Measurements from ENCODE around the gene TCF19.

Gene TCF19

GRCh38 chr6:31142361-31142761 is 16.0 kb upstream of the TCF19 start:
- no peak for TF ChIP-seq CTCF (IDR thresholded peaks at IDR 0.05; ENCODE audit: insufficient read depth, low read depth, low read length, missing control alignments)
- no peak for DNase-seq (ENCODE audit: low read depth)
- H3K4me3 ChIP-seq (ENCODE audit: low read length): no peak overlapping the region

- DNase-seq (ENCODE audit: low read depth): peak; percentile 47
- H3K4me3 ChIP-seq (ENCODE audit: low read length): no peak overlapping the region
- no peak for TF ChIP-seq CTCF (IDR thresholded peaks at IDR 0.05; ENCODE audit: insufficient read depth, low read depth, low read length, missing control alignments)
Observed at GRCh38 chr6:31143148-31143547, 15.2 kb upstream of the TCF19 start.

- no peak overlapping the region for H3K4me3 ChIP-seq (ENCODE audit: low read length)
- TF ChIP-seq CTCF (IDR thresholded peaks at IDR 0.05; ENCODE audit: insufficient read depth, low read depth, low read length, missing control alignments): no peak
Observed at GRCh38 chr6:31144296-31144969, 14.0 kb upstream of the TCF19 start.

GRCh38 chr6:31144970-31145340 is 13.4 kb upstream of the TCF19 start:
- no peak for DNase-seq (ENCODE audit: low read depth)
- TF ChIP-seq CTCF (IDR thresholded peaks at IDR 0.05; ENCODE audit: insufficient read depth, low read depth, low read length, missing control alignments): no peak
- H3K4me3 ChIP-seq (ENCODE audit: low read length): no peak overlapping the region

More at GRCh38 chr6:31144296-31144969, 14.0 kb upstream of the TCF19 start:
- no peak for DNase-seq (ENCODE audit: low read depth)

- TF ChIP-seq CTCF (IDR thresholded peaks at IDR 0.05; ENCODE audit: insufficient read depth, low read depth, low read length, missing control alignments): no peak
- no peak for DNase-seq (ENCODE audit: low read depth)
- no peak overlapping the region for H3K4me3 ChIP-seq (ENCODE audit: low read length)
Observed at GRCh38 chr6:31145386-31145785, 13.0 kb upstream of the TCF19 start.

- TF ChIP-seq CTCF (IDR thresholded peaks at IDR 0.05; ENCODE audit: insufficient read depth, low read depth, low read length, missing control alignments): no peak
- H3K4me3 ChIP-seq (ENCODE audit: low read length): no peak overlapping the region
- no peak for DNase-seq (ENCODE audit: low read depth)
Observed at GRCh38 chr6:31149827-31150447, 8.5 kb upstream of the TCF19 start.

- no peak for DNase-seq (ENCODE audit: low read depth)
- no peak for TF ChIP-seq CTCF (IDR thresholded peaks at IDR 0.05; ENCODE audit: insufficient read depth, low read depth, low read length, missing control alignments)
- H3K4me3 ChIP-seq (ENCODE audit: low read length): no peak overlapping the region
Observed at GRCh38 chr6:31152781-31153180, 5.6 kb upstream of the TCF19 start.
